ENCODE measurements around the gene HADHA. TPM values are rescaled to one million over a fixed set of nuclear protein-coding genes. Genes with fewer than 3 reads are reported as not detected.

Gene HADHA
- polyA plus RNA-seq, 1 donor from 2014 or later: 125 TPM

DNA sequence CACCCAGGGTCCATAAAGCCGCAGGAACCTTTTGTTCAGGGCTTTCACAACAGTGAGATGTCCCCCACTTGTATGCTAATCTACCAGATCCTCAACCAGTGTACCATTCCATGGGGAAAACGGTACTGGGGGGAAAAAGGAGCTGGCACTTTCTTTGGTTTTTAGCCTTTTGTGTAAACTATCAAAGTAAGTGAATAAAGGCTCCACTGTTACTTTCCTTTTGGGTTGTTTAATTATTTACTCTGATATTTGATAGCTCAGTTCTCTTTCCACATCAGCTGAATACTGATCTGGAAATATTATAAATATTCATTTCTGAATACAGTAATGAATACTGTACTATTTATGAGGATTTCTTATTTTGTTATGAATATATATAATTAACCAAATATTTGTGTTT, 20.3 kb downstream of the HADHA start:
- H3K9me3 Mint-ChIP-seq: no peaks in the 10 kb centered on the region
- H3K36me3 Mint-ChIP-seq: peaks cover 30% of the 10 kb centered on the region
- H3K27ac Mint-ChIP-seq: no peak overlapping the region
- no peak overlapping the region for H3K4me3 Mint-ChIP-seq
- peaks cover 0 to 3% (median 0%) of the 10 kb centered on the region in 3 donors for H3K4me1 Mint-ChIP-seq
- no peaks in the 10 kb centered on the region for H3K27me3 Mint-ChIP-seq

- H3K9me3 Mint-ChIP-seq: no peaks in the 10 kb centered on the region
- peaks cover 0 to 3% (median 0%) of the 10 kb centered on the region in 3 donors for H3K4me1 Mint-ChIP-seq
Observed at GRCh38 chr2:26223018-26223417, 21.4 kb downstream of the HADHA start.

DNA sequence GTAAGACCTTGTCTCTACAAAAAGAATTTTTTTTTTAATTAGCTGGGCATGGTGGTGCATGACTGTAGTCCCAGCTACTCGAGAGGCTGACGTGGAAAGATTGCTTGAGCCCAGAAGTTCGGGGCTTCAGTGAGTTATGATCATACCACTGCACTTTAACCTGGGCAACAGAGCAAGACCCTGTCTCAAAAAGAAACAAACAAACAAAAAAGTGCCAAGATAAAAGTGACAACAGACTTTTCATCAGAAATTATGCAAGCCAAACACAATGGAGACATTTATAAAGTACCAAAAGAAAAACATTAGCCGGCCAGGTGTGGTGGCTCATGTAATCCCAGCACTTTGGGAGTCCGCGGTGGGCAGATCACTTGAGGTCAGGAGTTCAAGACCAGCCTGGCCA, 26.7 kb downstream of the HADHA start:
- Mint-ChIP-seq H3K36me3 (peaks cover 19% of the 10 kb centered on the region), H3K4me1 (peaks cover 0 to 5% (median 3%) of the 10 kb centered on the region in 3 donors), H3K9me3 (no peaks in the 10 kb centered on the region), H3K27ac (no peak overlapping the region), H3K27me3 (no peaks in the 10 kb centered on the region), H3K4me3 (no peak overlapping the region)

More at GRCh38 chr2:26223018-26223417, 21.4 kb downstream of the HADHA start:
- H3K4me3 Mint-ChIP-seq: no peak overlapping the region
- no peaks in the 10 kb centered on the region for H3K27me3 Mint-ChIP-seq
- H3K36me3 Mint-ChIP-seq: peaks cover 28% of the 10 kb centered on the region
- H3K27ac Mint-ChIP-seq: no peak overlapping the region

GRCh38 chr2:26216587-26216986, 27.8 kb downstream of the HADHA start:
- H3K4me3 Mint-ChIP-seq: no peak overlapping the region
- no peaks in the 10 kb centered on the region for H3K27me3 Mint-ChIP-seq
- no peak overlapping the region for H3K27ac Mint-ChIP-seq
- H3K36me3 Mint-ChIP-seq: peaks cover 20% of the 10 kb centered on the region
- H3K4me1 Mint-ChIP-seq: peaks cover 0 to 5% (median 3%) of the 10 kb centered on the region in 3 donors
- no peaks in the 10 kb centered on the region for H3K9me3 Mint-ChIP-seq

DNA sequence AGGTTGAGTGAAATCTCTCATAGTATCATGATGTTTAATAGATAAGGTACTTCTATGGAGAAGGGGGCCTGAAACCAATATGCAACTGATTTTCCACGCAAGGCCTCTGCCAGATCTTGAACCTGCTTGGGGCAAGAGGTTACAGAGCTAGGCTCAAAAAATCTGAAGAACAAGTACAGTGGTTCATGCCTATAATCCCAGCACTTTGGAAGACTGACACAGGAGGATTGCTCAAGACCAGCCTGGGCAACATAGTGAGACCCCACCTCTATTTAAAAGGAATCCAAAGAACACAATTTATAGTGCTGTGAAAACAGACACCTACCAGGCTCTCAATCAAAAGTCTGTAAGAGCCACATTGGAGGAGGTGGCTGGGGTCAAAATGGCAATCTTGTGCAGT, 28.6 kb downstream of the HADHA start:
- Mint-ChIP-seq H3K4me3 (peak overlapping the region in 2 of 4 donors; percentile 15 to 40), H3K4me1 (peaks cover 0 to 5% (median 3%) of the 10 kb centered on the region in 3 donors), H3K27ac (no peak overlapping the region), H3K36me3 (peaks cover 22% of the 10 kb centered on the region), H3K27me3 (no peaks in the 10 kb centered on the region), H3K9me3 (no peaks in the 10 kb centered on the region)

- peaks cover 0 to 5% (median 3%) of the 10 kb centered on the region in 3 donors for H3K4me1 Mint-ChIP-seq
- H3K27me3 Mint-ChIP-seq: no peaks in the 10 kb centered on the region
- H3K4me3 Mint-ChIP-seq: no peak overlapping the region
- peaks cover 22% of the 10 kb centered on the region for H3K36me3 Mint-ChIP-seq
- H3K9me3 Mint-ChIP-seq: no peaks in the 10 kb centered on the region
- H3K27ac Mint-ChIP-seq: no peak overlapping the region
Observed at GRCh38 chr2:26214759-26215158, 29.7 kb downstream of the HADHA start.

DNA sequence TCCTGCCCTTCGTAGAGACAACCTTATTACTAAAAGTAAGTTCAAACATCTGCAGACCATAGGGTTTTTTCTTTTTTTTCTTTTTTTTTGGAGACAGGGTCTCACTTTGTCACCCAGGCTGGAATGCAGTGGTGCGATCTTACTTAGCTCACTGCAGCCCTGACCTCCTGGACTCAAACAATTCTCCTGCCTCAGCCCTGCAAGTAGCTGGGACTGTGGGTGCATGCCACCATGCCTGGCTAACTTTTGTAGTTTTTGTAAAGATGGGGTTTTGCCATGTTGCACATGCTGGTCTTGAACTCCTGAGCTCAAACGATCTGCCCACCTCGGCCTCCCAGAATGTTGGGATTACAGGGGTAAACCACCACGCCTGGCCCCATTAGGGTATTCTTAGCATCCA, 32.4 kb downstream of the HADHA start:
- H3K27me3 Mint-ChIP-seq: no peaks in the 10 kb centered on the region
- H3K4me1 Mint-ChIP-seq: peaks cover 0 to 5% (median 3%) of the 10 kb centered on the region in 3 donors
- H3K9me3 Mint-ChIP-seq: no peaks in the 10 kb centered on the region
- no peak overlapping the region for H3K4me3 Mint-ChIP-seq
- peaks cover 18% of the 10 kb centered on the region for H3K36me3 Mint-ChIP-seq
- no peak overlapping the region for H3K27ac Mint-ChIP-seq

DNA sequence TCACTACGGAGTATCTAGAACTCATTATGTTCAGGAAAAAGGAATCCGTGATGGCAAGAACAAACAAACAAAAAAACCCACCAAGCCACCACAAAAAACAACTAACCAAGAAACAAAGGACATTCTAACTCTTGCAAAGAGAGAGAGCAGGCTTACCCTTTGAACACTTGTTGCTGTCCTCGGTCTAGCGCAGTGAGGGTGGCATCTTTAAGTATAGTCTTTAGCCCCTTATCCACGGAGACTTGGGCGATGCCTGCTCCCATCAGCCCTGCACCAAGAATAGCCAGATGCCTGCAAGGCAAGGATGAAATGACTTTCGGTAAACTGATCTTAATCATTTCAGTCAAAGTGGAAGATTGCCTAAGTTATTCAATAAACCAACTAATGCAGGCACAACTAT, 40.5 kb downstream of the HADHA start:
- Mint-ChIP-seq H3K36me3 (peaks cover 28% of the 10 kb centered on the region), H3K4me3 (no peak overlapping the region), H3K27me3 (no peaks in the 10 kb centered on the region), H3K27ac (no peak overlapping the region), H3K9me3 (peaks cover 0 to 3% (median 0%) of the 10 kb centered on the region in 3 donors), H3K4me1 (peaks cover 0 to 2% (median 0%) of the 10 kb centered on the region in 3 donors)

GRCh38 chr2:26202981-26203490, 41.4 kb downstream of the HADHA start:
- peaks cover 0 to 6% (median 3%) of the 10 kb centered on the region in 3 donors for H3K9me3 Mint-ChIP-seq
- no peaks in the 10 kb centered on the region for H3K27me3 Mint-ChIP-seq
- H3K4me3 Mint-ChIP-seq: no peak overlapping the region
- no peak overlapping the region for H3K27ac Mint-ChIP-seq
- H3K36me3 Mint-ChIP-seq: peaks cover 30% of the 10 kb centered on the region
- H3K4me1 Mint-ChIP-seq: peaks cover 0 to 2% (median 0%) of the 10 kb centered on the region in 3 donors

GRCh38 chr2:26197516-26197915, 46.9 kb downstream of the HADHA start:
- Mint-ChIP-seq H3K27me3 (no peaks in the 10 kb centered on the region), H3K4me3 (no peak overlapping the region), H3K27ac (peak overlapping the region in 1 of 3 donors; percentile 39), H3K4me1 (peaks cover 6 to 12% (median 7%) of the 10 kb centered on the region in 3 donors), H3K36me3 (peaks cover 32% of the 10 kb centered on the region), H3K9me3 (peaks cover 0 to 13% (median 6%) of the 10 kb centered on the region in 3 donors)

GRCh38 chr2:26196683-26197418, 47.6 kb downstream of the HADHA start:
- peak overlapping the region in 2 of 4 donors; percentile 50 to 57 for H3K4me3 Mint-ChIP-seq
- no peaks in the 10 kb centered on the region for H3K27me3 Mint-ChIP-seq
- peaks cover 0 to 13% (median 6%) of the 10 kb centered on the region in 3 donors for H3K9me3 Mint-ChIP-seq
- H3K4me1 Mint-ChIP-seq: peaks cover 6 to 12% (median 7%) of the 10 kb centered on the region in 3 donors
- H3K36me3 Mint-ChIP-seq: peaks cover 29% of the 10 kb centered on the region
- H3K27ac Mint-ChIP-seq: peak overlapping the region in 2 of 3 donors; percentile 24 to 76

DNA sequence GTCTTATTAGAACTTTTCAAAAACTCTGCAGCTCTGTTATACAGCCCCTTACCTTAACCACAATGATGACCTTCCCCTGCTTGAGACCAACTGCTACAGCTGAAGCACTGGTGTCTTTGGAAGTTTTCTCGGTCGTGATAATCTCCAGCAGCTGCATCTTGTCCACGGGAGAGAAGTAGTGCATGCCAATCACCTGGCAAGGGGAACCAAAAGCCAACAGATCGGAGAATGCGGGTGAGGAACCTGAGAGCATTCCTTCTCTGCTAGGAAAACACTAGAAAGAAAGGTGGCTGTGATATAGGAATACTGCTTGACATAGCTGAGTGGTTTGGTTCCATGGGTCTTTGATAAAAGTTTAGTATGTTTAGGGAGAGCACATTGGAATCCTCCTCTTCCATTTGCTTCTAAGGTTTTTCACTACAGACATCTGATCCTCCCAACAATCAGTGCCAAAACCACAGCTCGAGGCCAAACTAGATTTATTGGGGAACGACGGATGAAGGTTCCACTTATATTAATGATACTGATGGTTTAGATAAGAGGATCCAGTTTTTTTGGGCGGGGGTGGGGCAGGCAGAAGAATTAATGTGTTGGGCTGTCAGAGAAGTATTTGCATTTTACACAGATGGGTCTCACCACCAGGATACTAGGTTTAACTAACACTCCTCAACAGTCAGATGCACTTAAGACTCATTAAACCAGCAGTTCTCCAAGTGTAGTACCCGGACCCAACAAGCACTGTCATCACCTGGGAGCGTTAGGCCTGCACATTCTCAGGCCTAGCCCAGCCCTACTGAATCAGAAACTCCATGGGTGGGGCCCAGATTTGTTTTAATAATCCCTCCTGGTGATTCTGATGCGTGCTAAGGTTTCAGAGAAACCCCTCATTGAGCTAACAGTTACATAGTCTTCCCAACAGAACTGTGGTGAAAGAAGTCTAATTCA, 49.1 kb downstream of the HADHA start:
- peaks cover 0 to 13% (median 5%) of the 10 kb centered on the region in 3 donors for H3K9me3 Mint-ChIP-seq
- H3K4me3 Mint-ChIP-seq: no peak overlapping the region
- H3K36me3 Mint-ChIP-seq: peaks cover 21% of the 10 kb centered on the region
- no peaks in the 10 kb centered on the region for H3K27me3 Mint-ChIP-seq
- H3K27ac Mint-ChIP-seq: no peak overlapping the region
- H3K4me1 Mint-ChIP-seq: peaks cover 6 to 12% (median 7%) of the 10 kb centered on the region in 3 donors

DNA sequence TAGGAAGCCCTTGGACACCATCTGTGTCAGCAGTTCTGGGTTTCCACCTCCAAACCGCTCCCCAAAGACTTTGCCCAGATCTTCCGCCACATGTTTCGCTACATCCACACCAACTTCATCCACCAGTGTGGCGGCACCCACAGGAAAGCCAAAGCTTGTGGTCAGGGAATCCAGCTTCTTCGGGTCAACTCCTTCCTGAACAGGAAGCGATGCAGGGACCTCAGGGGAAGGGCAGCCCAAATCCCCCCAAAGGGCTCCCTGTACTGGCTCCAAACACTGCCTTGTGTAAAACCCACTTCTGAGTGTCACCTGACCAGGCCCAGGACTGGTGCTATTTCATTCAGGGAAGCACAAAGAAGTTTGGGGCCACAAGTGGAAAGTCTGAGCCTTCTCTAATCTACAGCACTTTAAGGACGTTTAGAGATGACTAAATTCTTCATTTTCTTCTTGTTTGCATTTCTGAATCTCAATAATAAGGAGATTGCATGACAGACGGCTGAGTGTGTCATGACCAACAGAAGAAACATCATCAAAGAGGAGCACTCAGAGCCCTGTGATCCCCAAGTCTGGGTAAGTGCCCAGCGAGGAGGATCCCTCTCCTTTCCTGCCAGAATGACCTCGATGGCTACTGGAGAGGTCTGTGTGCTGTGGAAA, 50.7 kb downstream of the HADHA start:
- H3K9me3 Mint-ChIP-seq: peaks cover 0 to 13% (median 3%) of the 10 kb centered on the region in 3 donors
- no peak overlapping the region for H3K27ac Mint-ChIP-seq
- H3K4me1 Mint-ChIP-seq: peaks cover 5 to 12% (median 6%) of the 10 kb centered on the region in 3 donors
- no peak overlapping the region for H3K4me3 Mint-ChIP-seq
- no peaks in the 10 kb centered on the region for H3K27me3 Mint-ChIP-seq
- peaks cover 12% of the 10 kb centered on the region for H3K36me3 Mint-ChIP-seq

- no peak overlapping the region for H3K27ac Mint-ChIP-seq
- peak overlapping the region in 2 of 4 donors; percentile 12 to 17 for H3K4me3 Mint-ChIP-seq
- no peaks in the 10 kb centered on the region for H3K9me3 Mint-ChIP-seq
- H3K4me1 Mint-ChIP-seq: peaks cover 0 to 3% (median 1%) of the 10 kb centered on the region in 3 donors
- H3K36me3 Mint-ChIP-seq: peaks cover 3% of the 10 kb centered on the region
- no peaks in the 10 kb centered on the region for H3K27me3 Mint-ChIP-seq
Observed at GRCh38 chr2:26191316-26192159, 52.9 kb downstream of the HADHA start.

Measured in IgD-negative memory B cell (primary cell).